ENCODE results near the gene SNRNP27.

Gene SNRNP27

GRCh38 chr2:69907216-69907615 lies 13.5 kb downstream of the SNRNP27 start:
- TF ChIP-seq, protein P1, sequence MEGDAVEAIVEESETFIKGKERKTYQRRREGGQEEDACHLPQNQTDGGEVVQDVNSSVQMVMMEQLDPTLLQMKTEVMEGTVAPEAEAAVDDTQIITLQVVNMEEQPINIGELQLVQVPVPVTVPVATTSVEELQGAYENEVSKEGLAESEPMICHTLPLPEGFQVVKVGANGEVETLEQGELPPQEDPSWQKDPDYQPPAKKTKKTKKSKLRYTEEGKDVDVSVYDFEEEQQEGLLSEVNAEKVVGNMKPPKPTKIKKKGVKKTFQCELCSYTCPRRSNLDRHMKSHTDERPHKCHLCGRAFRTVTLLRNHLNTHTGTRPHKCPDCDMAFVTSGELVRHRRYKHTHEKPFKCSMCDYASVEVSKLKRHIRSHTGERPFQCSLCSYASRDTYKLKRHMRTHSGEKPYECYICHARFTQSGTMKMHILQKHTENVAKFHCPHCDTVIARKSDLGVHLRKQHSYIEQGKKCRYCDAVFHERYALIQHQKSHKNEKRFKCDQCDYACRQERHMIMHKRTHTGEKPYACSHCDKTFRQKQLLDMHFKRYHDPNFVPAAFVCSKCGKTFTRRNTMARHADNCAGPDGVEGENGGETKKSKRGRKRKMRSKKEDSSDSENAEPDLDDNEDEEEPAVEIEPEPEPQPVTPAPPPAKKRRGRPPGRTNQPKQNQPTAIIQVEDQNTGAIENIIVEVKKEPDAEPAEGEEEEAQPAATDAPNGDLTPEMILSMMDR (conservative IDR thresholded peaks at IDR 0.05; ENCODE audit: low read length): no peak

GRCh38 chr2:69911985-69912563 lies 18.3 kb downstream of the SNRNP27 start:
- DNase-seq (ENCODE audit: low read depth): peak; percentile 67
- TF ChIP-seq, protein P1 (conservative IDR thresholded peaks at IDR 0.05; ENCODE audit: low read length): peak; percentile 66
- no peak overlapping the region for H3K4me3 ChIP-seq (ENCODE audit: low read length)

More at GRCh38 chr2:69907216-69907615, 13.5 kb downstream of the SNRNP27 start:
- DNase-seq (ENCODE audit: low read depth): no peak
- no peak overlapping the region for H3K4me3 ChIP-seq (ENCODE audit: low read length)

DNA sequence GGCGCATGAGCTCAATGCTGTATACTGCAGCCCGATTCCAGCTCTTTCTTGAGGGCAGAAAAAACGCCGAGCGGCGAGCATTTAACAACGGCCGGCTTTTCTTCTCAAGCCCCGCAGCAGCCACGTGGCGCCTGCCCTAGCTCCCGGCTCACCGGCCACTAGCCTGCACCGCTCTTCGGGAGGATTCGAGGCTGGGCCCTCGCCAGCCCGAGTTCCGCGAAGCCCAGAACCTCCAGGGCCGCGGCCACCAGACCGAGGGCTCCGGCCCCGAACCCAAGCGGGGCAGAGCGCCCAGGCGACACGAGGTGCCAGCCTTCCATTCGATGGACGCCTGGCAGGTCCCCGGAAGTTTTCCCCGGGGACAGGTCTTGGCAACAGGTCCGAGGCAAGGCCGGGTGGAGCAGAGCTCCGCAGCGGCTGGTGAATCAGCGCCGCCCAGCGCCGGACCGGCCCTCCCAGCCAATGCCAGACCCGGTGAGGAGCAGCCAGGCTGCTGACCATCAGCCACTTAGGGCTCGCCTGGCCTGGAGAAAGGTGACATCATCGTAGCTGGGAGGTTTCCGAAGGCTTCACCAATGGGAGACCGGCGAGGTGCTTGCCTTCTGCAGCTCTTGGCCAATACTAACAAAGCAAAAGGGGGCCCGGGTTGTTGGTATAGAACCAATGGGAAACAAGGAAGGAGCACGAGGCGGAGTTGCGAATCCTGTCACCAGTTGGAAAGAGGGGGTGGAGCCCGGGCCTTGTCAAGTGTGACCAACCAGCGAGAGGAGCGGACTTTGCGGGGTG lies 20.6 kb downstream of the SNRNP27 start:
- peak; percentile 100 for DNase-seq (ENCODE audit: low read depth)
- H3K4me3 ChIP-seq (ENCODE audit: low read length): peak overlapping the region; percentile 74
- TF ChIP-seq, protein P1 (conservative IDR thresholded peaks at IDR 0.05; ENCODE audit: low read length): no peak

GRCh38 chr2:69914950-69915945 lies 21.5 kb downstream of the SNRNP27 start, which contains the start of gene MXD1:
Gene MXD1, plus strand, starts transcription at chr2:69915109. Its CDS starts 222 bp downstream, at chr2:69915331.
- peak within 1 kb of the TSS; percentile 74 for H3K4me3 ChIP-seq (ENCODE audit: low read length)
- TF ChIP-seq, protein P1 (conservative IDR thresholded peaks at IDR 0.05; ENCODE audit: low read length): no peak
- no peak for DNase-seq (ENCODE audit: low read depth)

- TF ChIP-seq, protein P1 (conservative IDR thresholded peaks at IDR 0.05; ENCODE audit: low read length): no peak
- DNase-seq (ENCODE audit: low read depth): no peak
- peak overlapping the region; percentile 74 for H3K4me3 ChIP-seq (ENCODE audit: low read length)
Measured at GRCh38 chr2:69916106-69916505, 22.4 kb downstream of the SNRNP27 start.

DNA sequence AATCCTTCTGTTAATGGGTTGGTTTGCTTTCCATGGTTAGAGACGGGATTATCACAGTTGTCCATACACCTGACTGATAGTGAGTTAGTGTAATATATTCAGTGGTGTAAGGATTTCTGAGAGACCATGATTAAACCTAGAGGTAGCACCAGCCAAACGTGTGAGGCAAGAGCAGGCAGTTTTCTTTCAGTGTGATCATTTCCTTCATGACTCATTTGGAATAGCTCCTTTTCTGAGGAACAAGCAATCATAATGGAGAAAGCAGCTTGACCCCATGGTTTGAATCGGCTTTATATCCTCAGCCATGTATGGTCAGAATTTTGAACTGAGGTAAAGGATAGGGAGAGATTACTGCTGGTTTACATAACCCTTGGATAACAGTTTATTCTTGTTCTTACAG lies 24.1 kb downstream of the SNRNP27 start:
- H3K4me3 ChIP-seq (ENCODE audit: low read length): no peak overlapping the region
- peak; percentile 85 for DNase-seq (ENCODE audit: low read depth)
- TF ChIP-seq, protein P1 (conservative IDR thresholded peaks at IDR 0.05; ENCODE audit: low read length): no peak

Data from AG10803 (cell line).